ENCODE data around the gene CYP26B1.

DNA sequence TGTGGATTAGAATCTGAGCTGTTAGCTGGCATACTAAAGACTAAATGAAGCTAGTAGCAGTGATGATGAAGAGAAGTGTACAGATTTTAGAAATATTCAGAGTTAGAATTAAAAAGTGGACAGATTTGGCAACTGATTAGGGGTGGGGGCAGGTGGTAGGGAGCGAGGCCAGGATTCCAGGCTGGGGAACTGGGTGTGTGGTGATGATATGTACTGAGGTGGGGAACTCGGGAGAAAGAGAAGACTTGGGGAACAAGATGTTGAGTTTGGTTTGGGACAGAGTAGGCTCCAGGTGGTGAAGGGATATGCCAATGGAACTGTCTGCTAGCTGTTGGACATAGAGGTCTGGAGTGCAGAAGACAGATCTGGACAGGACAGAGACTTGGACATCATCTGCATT is 9.2 kb upstream of the CYP26B1 start:
- TF ChIP-seq EP300 (IDR thresholded peaks at IDR 0.05; ENCODE audit: low read depth) (no peak), POLR2AphosphoS5 (IDR thresholded peaks at IDR 0.05) (no peak), POLR2A (IDR thresholded peaks at IDR 0.05) (no peak)
- TF ChIP-seq, protein P1, sequence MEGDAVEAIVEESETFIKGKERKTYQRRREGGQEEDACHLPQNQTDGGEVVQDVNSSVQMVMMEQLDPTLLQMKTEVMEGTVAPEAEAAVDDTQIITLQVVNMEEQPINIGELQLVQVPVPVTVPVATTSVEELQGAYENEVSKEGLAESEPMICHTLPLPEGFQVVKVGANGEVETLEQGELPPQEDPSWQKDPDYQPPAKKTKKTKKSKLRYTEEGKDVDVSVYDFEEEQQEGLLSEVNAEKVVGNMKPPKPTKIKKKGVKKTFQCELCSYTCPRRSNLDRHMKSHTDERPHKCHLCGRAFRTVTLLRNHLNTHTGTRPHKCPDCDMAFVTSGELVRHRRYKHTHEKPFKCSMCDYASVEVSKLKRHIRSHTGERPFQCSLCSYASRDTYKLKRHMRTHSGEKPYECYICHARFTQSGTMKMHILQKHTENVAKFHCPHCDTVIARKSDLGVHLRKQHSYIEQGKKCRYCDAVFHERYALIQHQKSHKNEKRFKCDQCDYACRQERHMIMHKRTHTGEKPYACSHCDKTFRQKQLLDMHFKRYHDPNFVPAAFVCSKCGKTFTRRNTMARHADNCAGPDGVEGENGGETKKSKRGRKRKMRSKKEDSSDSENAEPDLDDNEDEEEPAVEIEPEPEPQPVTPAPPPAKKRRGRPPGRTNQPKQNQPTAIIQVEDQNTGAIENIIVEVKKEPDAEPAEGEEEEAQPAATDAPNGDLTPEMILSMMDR (IDR thresholded peaks at IDR 0.05): no peak
